ENCODE measurements around the gene PASK.

GRCh38 chr2:241156971-241157441, 7.7 kb upstream of the PASK start:
- TF ChIP-seq CTCF (IDR thresholded peaks at IDR 0.05 in 8 of 11, conservative IDR thresholded peaks at IDR 0.05 in 3 of 11) (no peak), POLR2A (IDR thresholded peaks at IDR 0.05) (no peak)

Data from spleen (tissue), 7 donors.